CD14-positive monocyte (primary cell): Measurements from ENCODE around the gene CACNA1G. TPM values are rescaled to one million over a fixed set of nuclear protein-coding genes. Genes with fewer than 3 reads are reported as not detected.

Source experiments
- DNase-seq, 3 donors: peaks; one replicate each; pipeline ENCODE4 v3.0.0-alpha.2; 2011 to 2022
- H2AFZ ChIP-seq: 2 replicates; pipeline ENCODE4 v1.6.0; 2012; ENCODE audit warnings: mild to moderate bottlenecking, low read depth, low read length, inconsistent platforms; ENCODE audit not compliant: insufficient read depth, poor library complexity, severe bottlenecking
- H3K27ac ChIP-seq, 2 donors: 1 replicate in 1 of 2; 2 replicates in 1 of 2; pipeline ENCODE4 v1.5.1; 2012 to 2013; ENCODE audit warnings: low read length in 2 of 2, control low read depth in 1 of 2, inconsistent platforms in 1 of 2, low read depth in 1 of 2, mild to moderate bottlenecking in 1 of 2
- H3K27me3 ChIP-seq, 2 donors: one replicate each; pipeline versions ENCODE4 v1.6.0 to v1.6.1; 2011 to 2013; ENCODE audit warnings: low read length in 2 of 2; ENCODE audit not compliant: control insufficient read depth in 2 of 2, insufficient read depth in 2 of 2
- H3K36me3 ChIP-seq, 2 donors: replicated peaks in 1 of 2; 1 replicate in 1 of 2; 2 replicates in 1 of 2; pipeline versions ENCODE4 v1.5.1 to v1.6.1; 2012 to 2013; ENCODE audit warnings: low read length in 2 of 2, control low read depth in 1 of 2, inconsistent platforms in 1 of 2, mild to moderate bottlenecking in 1 of 2; ENCODE audit not compliant: insufficient read depth in 2 of 2, control insufficient read depth in 1 of 2
- H3K4me1 ChIP-seq, 2 donors: 1 replicate in 1 of 2; 2 replicates in 1 of 2; pipeline versions ENCODE4 v1.5.1 to v1.6.1; 2012 to 2013; ENCODE audit warnings: low read length in 2 of 2, control low read depth in 1 of 2, inconsistent platforms in 1 of 2, mild to moderate bottlenecking in 1 of 2, moderate library complexity in 1 of 2; ENCODE audit not compliant: insufficient read depth in 2 of 2, control insufficient read depth in 1 of 2
- H3K4me2 ChIP-seq: replicated peaks from 2 replicates; pipeline ENCODE3; 2012; ENCODE audit warnings: low read length, moderate library complexity, mild to moderate bottlenecking; ENCODE audit not compliant: poor library complexity, severe bottlenecking; ENCODE audit errors: extremely low read depth
- H3K4me3 ChIP-seq, 3 experiments: fragments of 200-600 bp in 1 of 3; sonication (generic) in 1 of 3; replicated peaks in 1 of 3; 1 replicate in 2 of 3; 2 replicates in 1 of 3; pipeline ENCODE4 v1.5.1; 2011 to 2013; ENCODE audit warnings: low read length in 3 of 3, mild to moderate bottlenecking in 3 of 3, control low read depth in 2 of 3, low read depth in 2 of 3, inconsistent platforms in 1 of 3, moderate library complexity in 1 of 3
- H3K79me2 ChIP-seq: 2 replicates; pipeline ENCODE4 v1.6.0; 2012; ENCODE audit warnings: mild to moderate bottlenecking, control low read depth, inconsistent platforms, low read length, moderate library complexity; ENCODE audit not compliant: insufficient read depth
- H3K9ac ChIP-seq: 2 replicates; pipeline ENCODE4 v1.6.0; 2017; ENCODE audit warnings: low read length, mild to moderate bottlenecking; ENCODE audit not compliant: insufficient read depth, poor library complexity, severe bottlenecking
- H3K9me3 ChIP-seq, 2 donors: replicated peaks in 1 of 2; 1 replicate in 1 of 2; 2 replicates in 1 of 2; pipeline versions ENCODE4 v1.5.1 to v1.6.1; 2012 to 2013; ENCODE audit warnings: low read length in 2 of 2, control low read depth in 1 of 2; ENCODE audit not compliant: control insufficient read depth in 1 of 2, insufficient read depth in 1 of 2
- H4K20me1 ChIP-seq: 2 replicates; pipeline ENCODE4 v1.6.0; 2012; ENCODE audit warnings: mild to moderate bottlenecking, low read length, control low read depth, moderate library complexity; ENCODE audit not compliant: insufficient read depth
- H3K27ac Mint-ChIP-seq, 7 donors: one replicate each; pipeline ENCODE4 v1.8.0; 2020; ENCODE audit warnings: mild to moderate bottlenecking in 7 of 7, mixed read lengths in 7 of 7, moderate library complexity in 6 of 7, inconsistent platforms in 2 of 7
- H3K27me3 Mint-ChIP-seq, 3 donors: one replicate each; pipeline ENCODE4 v1.8.0; 2021 to 2022; ENCODE audit warnings: low read depth in 3 of 3, mild to moderate bottlenecking in 3 of 3, mixed read lengths in 3 of 3, moderate library complexity in 3 of 3, inconsistent platforms in 1 of 3
- H3K36me3 Mint-ChIP-seq, 2 donors: one replicate each; pipeline ENCODE4 v1.8.0; 2020; ENCODE audit warnings: mixed read lengths in 2 of 2, inconsistent platforms in 1 of 2, mild to moderate bottlenecking in 1 of 2
- H3K4me1 Mint-ChIP-seq: one replicate; pipeline ENCODE4 v1.8.0; 2020; ENCODE audit warnings: mild to moderate bottlenecking, mixed read lengths
- H3K4me3 Mint-ChIP-seq, 2 donors: one replicate each; pipeline ENCODE4 v1.8.0; 2020; ENCODE audit warnings: mild to moderate bottlenecking in 2 of 2, mixed read lengths in 2 of 2, moderate library complexity in 1 of 2
- H3K9me3 Mint-ChIP-seq, 7 donors: one replicate each; pipeline ENCODE4 v1.8.0; 2020 to 2022; ENCODE audit warnings: mixed read lengths in 7 of 7, mild to moderate bottlenecking in 6 of 7, moderate library complexity in 6 of 7, inconsistent platforms in 2 of 7
- WGBS: methylation state at CpG from one replicate; pipeline ENCODE4 v1.1.5; 2013; ENCODE audit warnings: missing lambda C conversion rate; ENCODE audit not compliant: insufficient coverage; 5-methylcytosine and 5-hydroxymethylcytosine counted together
- intact Hi-C, 2 donors: fragments of 100-400 bp; cut with micrococcal nuclease; formaldehyde crosslinking; loops; one replicate each; pipeline versions ENCODE4 v1.15.0 to v1.15.1; 2023
- polyA plus RNA-seq, 3 donors: library from polyadenylated mRNA; depleted of rRNA in 1 of 3; unstranded in 2 of 3; stranded (reverse) in 1 of 3; fragments of 300-500 nt in 2 of 3; fragments of >200 nt in 1 of 3; fragmentation: Illumina TruSeq in 2 of 3; gene quantifications; 1 replicate in 2 of 3; 2 replicates in 1 of 3; pipeline ENCODE4 v1.2.3, GENCODE V29; 2012 to 2021
- TF ChIP-seq, protein P1 (sequence below): fragments of 200-600 bp; IDR thresholded peaks from one replicate; pipeline ENCODE4 v1.8.0; 2022; ENCODE audit warnings: antibody characterized with exemption, mild to moderate bottlenecking

CACNA1G gene
- polyA plus RNA-seq, 3 donors: 0.03 TPM; not detected in 2

DNA sequence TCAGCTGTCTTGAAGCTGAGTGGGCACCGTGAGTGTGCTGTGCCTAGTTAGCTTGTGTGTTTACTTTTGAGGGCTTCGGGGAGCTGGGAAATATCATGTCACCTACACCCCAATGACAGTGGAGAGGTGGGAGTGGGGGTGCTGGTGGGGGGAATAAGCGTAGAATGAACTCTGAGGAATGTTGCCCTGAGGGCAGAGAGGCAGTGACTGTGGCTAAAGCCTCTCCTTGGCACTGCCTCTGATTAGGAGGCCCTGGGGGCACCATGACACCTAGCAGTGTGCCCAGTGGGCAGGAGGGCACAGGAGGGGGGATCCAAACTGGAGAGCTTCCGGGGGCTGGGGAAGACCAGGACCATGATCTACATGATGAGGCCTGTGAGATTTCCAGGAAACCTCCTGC lies 24.8 kb downstream of the CACNA1G start:
- H3K27me3 ChIP-seq: no peaks in the 10 kb centered on the region
- Mint-ChIP-seq H3K27ac (no peak overlapping the region), H3K4me1 (no peaks in the 10 kb centered on the region), H3K4me3 (no peak overlapping the region), H3K9me3 (peaks cover 0 to 1% (median 0%) of the 10 kb centered on the region in 7 donors), H3K27me3 (peaks cover 15 to 27% (median 20%) of the 10 kb centered on the region in 3 donors), H3K36me3 (no peaks in the 10 kb centered on the region)
- H3K36me3 ChIP-seq: no peaks in the 10 kb centered on the region
- WGBS: no CpG with 5 or more reads among the region's 4 CpGs
- H3K4me2 ChIP-seq: no peak overlapping the region
- intact Hi-C loops: no loop called here
- no peak for DNase-seq
- H3K27ac ChIP-seq: no peak overlapping the region
- H2AFZ ChIP-seq: no peak overlapping the region
- no peaks in the 10 kb centered on the region for H3K4me1 ChIP-seq
- TF ChIP-seq, protein P1, sequence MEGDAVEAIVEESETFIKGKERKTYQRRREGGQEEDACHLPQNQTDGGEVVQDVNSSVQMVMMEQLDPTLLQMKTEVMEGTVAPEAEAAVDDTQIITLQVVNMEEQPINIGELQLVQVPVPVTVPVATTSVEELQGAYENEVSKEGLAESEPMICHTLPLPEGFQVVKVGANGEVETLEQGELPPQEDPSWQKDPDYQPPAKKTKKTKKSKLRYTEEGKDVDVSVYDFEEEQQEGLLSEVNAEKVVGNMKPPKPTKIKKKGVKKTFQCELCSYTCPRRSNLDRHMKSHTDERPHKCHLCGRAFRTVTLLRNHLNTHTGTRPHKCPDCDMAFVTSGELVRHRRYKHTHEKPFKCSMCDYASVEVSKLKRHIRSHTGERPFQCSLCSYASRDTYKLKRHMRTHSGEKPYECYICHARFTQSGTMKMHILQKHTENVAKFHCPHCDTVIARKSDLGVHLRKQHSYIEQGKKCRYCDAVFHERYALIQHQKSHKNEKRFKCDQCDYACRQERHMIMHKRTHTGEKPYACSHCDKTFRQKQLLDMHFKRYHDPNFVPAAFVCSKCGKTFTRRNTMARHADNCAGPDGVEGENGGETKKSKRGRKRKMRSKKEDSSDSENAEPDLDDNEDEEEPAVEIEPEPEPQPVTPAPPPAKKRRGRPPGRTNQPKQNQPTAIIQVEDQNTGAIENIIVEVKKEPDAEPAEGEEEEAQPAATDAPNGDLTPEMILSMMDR: no peak
- no peak overlapping the region for H3K4me3 ChIP-seq
- no peaks in the 10 kb centered on the region for H4K20me1 ChIP-seq
- H3K9me3 ChIP-seq: no peaks in the 10 kb centered on the region
- no peak overlapping the region for H3K9ac ChIP-seq
- H3K79me2 ChIP-seq: no peaks in the 10 kb centered on the region

DNA sequence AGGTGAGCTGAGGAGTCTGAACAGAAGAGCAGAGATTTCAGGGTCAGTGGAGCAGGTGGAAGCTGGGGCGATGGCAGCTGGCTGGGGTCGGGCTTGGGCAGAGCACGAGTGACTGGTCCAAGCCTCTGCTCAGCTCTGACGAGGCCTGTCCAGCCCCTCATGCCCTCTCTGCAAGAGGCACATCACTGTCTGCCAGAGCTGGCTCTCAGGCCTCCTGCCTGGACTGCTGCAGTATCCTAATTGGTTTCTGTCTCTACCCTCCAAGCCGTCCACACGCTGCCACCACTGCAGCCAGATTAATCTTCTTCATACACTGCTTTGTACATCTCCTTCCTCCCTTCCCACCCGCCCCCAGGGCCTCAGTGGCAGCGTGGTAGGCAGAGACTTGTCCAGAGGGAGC lies 25.4 kb downstream of the CACNA1G start:
- TF ChIP-seq, protein P1: no peak
- no peaks in the 10 kb centered on the region for H3K36me3 Mint-ChIP-seq
- no peak for DNase-seq
- H4K20me1 ChIP-seq: no peaks in the 10 kb centered on the region
- no peaks in the 10 kb centered on the region for H3K27me3 ChIP-seq
- H3K4me3 ChIP-seq: no peak overlapping the region
- no peak overlapping the region for H3K27ac ChIP-seq
- H3K4me1 ChIP-seq: no peaks in the 10 kb centered on the region
- H3K27me3 Mint-ChIP-seq: peaks cover 17 to 23% (median 20%) of the 10 kb centered on the region in 3 donors
- peak overlapping the region in 1 of 7 donors; percentile 48 for H3K27ac Mint-ChIP-seq
- no peak overlapping the region for H3K9ac ChIP-seq
- H3K9me3 ChIP-seq: no peaks in the 10 kb centered on the region
- H2AFZ ChIP-seq: no peak overlapping the region
- WGBS: 91% methylated on average over 6 of the region's 8 CpGs
- no peak overlapping the region for H3K4me2 ChIP-seq
- H3K79me2 ChIP-seq: no peaks in the 10 kb centered on the region
- intact Hi-C loops: no loop called here
- H3K9me3 Mint-ChIP-seq: peaks cover 0 to 1% (median 0%) of the 10 kb centered on the region in 7 donors
- no peaks in the 10 kb centered on the region for H3K4me1 Mint-ChIP-seq
- no peak overlapping the region for H3K4me3 Mint-ChIP-seq
- H3K36me3 ChIP-seq: no peaks in the 10 kb centered on the region
